ENCODE data around the gene MRPS23.
A peak's percentile ranks its signal among the peaks of the same experiment; 100 is the strongest.
"Not testable (repeated sequence)": the region's sequence is repeated elsewhere in the genome, so short reads cannot be mapped to it uniquely, and the experiment has no call there.

Gene MRPS23

DNA sequence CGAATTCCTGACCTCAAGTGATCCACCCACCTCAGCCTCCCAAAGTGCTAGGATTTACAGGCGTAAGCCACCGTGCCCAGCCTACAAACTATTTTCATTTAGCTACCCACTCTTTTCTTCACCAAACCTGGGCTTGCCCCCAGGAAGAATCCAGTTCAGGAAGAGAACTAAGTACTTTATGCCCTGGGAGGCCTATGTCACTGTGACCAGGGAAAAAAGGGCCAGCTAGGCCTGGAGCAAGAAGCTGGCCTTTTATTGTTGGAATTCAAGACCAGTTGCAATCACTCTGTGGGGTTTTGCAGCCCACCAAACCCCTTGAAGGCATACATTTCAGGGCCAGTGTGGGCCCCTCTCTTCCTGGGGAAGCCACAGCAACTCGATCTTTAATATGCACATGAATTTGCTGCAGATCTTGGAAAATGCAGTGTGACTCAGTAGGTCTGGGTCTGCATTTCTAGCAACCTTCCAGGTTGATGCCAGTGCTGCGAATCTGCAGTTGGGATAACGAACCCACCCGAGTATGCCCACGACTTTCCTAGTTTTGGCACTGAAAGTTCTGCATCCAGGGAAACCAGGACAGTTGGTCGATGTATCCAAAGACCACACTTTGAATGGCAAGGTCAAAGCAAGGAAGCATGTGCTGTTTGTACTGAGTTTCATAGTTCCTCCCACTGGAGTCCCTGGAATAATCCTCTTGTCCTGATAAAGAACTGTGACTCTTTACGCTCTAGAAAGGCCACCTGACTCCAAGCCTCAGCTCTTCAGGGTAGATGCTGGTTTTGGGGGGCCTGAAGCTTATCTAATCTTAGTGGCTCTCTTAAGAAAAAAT is 7.2 kb upstream of the MRPS23 start:
- no peak for TF ChIP-seq JUND (IDR thresholded peaks at IDR 0.05; ENCODE audit: low read depth)
- peak in 1 of 2 experiments; percentile 61 for DNase-seq (ENCODE audit: low read depth in 1 of 2, low spot score in 1 of 2)
- in situ Hi-C loops (cut with HindIII; ENCODE audit: low pct_unique_long_range_greater_than_20kb, low sequenced_read_pairs) = no loop called here

DNA sequence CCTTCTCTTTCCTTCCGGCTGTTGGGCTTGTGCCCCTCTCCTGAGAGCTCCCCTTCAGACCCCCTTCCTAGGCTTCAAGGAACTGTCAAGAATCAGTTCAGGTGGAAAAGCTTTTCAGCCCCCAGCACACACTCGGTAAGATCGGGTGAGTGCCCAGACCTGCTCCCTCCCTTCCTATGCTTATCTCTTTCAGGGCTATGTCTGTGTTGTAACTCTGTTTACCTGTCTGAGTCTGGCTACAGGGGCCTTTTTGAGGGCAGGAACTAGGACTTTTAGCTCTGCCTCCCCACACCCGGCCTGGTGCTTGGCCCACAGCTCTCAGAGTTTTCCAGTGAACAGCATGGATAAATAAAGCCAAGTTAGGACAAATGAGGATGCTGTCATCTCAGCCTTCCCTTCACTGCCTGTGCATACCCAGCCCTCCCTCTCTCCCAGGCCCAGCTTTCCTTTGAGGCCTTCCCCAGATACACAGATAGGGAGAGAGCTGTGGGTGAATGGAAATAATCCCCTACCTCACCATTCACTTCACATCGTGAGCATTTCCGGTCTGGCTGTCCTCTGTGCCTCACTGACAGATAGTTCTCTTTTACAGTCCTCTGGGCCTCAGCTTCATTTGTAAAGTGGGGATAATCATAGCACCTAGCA is 5.7 kb upstream of the MRPS23 start:
- in situ Hi-C loops (cut with HindIII; ENCODE audit: low pct_unique_long_range_greater_than_20kb, low sequenced_read_pairs) = no loop called here
- DNase-seq (ENCODE audit: low read depth in 1 of 2, low spot score in 1 of 2) = no peak
- TF ChIP-seq JUND (IDR thresholded peaks at IDR 0.05; ENCODE audit: low read depth) = no peak

GRCh38 chr17:57853695-57854094 is 3.9 kb upstream of the MRPS23 start:
- in situ Hi-C loops (cut with HindIII; ENCODE audit: low pct_unique_long_range_greater_than_20kb, low sequenced_read_pairs) = no loop called here
- DNase-seq (ENCODE audit: low read depth in 1 of 2, low spot score in 1 of 2) = no peak
- TF ChIP-seq JUND (IDR thresholded peaks at IDR 0.05; ENCODE audit: low read depth) = no peak

DNA sequence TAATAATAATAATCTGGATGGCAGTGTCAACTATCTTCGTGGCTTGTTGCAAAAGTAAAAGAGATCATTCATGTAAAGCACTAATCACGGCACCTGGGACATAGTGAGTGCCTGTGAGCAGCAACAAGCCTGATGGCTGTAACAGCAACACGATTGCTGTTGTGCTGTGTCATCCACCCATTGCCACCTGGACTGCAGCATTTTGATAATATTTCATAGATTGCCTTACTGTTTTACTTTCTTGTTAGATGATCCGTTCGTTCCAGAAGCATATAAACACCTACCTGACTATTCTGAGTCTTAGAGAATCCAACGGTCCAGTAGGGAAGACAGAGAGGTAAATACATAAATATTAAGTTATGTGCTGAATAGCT is 3.1 kb upstream of the MRPS23 start:
- in situ Hi-C loops (cut with HindIII; ENCODE audit: low pct_unique_long_range_greater_than_20kb, low sequenced_read_pairs) = no loop called here
- DNase-seq (ENCODE audit: low read depth in 1 of 2, low spot score in 1 of 2) = no peak
- no peak for TF ChIP-seq JUND (IDR thresholded peaks at IDR 0.05; ENCODE audit: low read depth)

DNA sequence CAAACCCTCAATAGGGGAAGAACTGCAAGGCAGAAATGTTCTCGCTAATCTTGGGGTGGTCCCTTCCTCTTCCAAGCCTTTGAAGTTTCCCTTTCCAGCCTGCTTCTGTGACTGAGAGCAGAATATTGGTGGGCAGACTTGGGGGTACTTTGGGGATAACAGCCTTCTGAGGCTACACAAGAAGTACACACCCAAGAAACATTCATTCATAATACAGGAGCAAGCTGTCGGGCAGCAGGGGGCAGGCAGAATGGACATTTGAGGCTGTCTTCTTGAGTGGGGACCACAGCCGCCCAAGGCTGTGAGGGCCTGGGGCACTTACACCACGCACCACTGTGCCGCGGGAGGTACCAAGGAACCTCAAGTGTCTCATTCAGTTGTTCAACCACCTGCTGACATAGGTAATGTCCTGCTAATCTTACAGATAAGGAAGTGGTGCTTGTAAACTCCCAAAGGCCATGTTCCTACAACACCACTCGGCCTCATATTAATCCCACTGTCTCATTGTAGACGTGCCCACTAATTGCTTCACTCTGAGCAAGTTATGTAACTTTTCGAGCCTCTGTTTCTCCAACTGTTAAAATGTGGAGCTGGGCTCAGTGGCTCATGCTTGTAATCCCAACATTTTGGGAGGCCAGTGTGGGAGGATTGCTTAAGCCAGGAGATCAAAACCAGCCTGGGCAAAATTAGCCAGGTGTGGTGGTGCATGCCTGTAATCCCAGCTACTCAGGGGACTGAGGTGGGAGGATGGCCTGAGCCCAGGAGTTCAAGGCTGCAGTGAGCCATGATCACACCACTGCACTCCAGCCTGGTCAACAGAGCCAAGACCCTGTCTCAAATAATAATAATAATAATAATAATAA is 2.5 kb upstream of the MRPS23 start:
- no peak for DNase-seq (ENCODE audit: low read depth in 1 of 2, low spot score in 1 of 2)
- in situ Hi-C loops (cut with HindIII; ENCODE audit: low pct_unique_long_range_greater_than_20kb, low sequenced_read_pairs) = no loop called here
- no peak for TF ChIP-seq JUND (IDR thresholded peaks at IDR 0.05; ENCODE audit: low read depth)

- in situ Hi-C loops (cut with HindIII; ENCODE audit: low pct_unique_long_range_greater_than_20kb, low sequenced_read_pairs) = no loop called here
- no peak for DNase-seq (ENCODE audit: low read depth in 1 of 2, low spot score in 1 of 2)
- TF ChIP-seq JUND (IDR thresholded peaks at IDR 0.05; ENCODE audit: low read depth) = no peak
These were observed 526 bp downstream of the MRPS23 start for GRCh38 chr17:57849163-57849873.

DNA sequence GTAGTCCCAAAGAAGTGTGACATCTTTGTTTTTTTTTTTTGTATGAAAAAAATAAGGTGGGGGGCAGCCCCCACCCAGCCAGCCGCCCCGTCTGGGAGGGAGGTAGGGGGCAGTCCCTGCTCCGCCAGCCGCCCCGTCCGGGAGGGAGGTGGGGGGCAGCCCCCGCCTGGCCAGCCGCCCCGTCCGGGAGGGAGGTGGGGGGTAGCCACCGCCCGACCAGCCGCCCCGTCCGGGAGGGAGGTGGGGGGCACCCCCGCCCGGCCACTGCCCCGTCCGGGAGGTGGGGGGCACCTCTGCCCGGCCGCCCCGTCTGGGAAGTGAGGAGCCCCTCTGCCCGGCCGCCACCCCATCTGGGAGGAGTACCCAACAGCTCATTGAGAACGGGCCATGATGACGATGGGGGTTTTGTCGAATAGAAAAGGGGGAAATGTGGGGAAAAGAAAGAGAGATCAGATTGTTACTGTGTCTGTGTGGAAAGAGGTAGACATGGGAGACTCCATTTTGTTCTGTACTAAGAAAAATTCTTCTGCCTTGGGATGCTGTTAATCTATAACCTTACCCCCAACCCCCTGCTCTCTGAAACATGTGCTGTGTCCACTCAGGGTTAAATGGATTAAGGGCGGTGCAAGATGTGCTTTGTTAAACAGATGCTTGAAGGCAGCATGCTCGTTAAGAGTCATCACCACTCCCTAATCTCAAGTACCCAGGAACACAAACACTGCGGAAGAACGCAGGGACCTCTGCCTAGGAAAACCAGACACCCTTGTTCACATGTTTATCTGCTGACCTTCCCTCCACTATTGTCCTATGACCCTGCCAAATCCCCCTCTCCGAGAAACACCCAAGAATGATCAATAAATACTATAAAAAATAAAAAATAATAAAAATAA is 3.5 kb downstream of the MRPS23 start:
- DNase-seq (ENCODE audit: low read depth in 1 of 2, low spot score in 1 of 2); in situ Hi-C loops (cut with HindIII; ENCODE audit: low pct_unique_long_range_greater_than_20kb, low sequenced_read_pairs): not testable (repeated sequence)

DNA sequence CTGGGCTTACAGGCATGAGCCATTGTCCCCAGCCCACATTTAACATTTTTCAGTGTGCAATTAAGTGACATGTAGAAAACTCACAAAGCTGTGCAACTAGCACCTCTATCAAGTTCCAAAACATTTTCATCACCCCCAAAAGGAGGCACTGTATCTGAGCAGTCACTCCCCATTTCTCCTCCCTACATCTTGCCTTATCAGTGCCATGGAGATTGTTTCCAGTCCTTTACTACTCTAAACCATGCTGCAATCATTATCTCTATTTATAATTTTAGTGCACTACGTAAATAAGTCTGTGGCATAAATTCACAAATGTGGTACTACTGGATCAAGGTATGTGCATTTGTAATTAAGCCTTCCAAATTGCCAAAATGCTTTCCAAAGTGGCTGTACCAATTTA is 7.6 kb downstream of the MRPS23 start:
- no peak for DNase-seq (ENCODE audit: low read depth in 1 of 2, low spot score in 1 of 2)
- no peak for TF ChIP-seq JUND (IDR thresholded peaks at IDR 0.05; ENCODE audit: low read depth)
- in situ Hi-C loops (cut with HindIII; ENCODE audit: low pct_unique_long_range_greater_than_20kb, low sequenced_read_pairs) = no loop called here

DNA sequence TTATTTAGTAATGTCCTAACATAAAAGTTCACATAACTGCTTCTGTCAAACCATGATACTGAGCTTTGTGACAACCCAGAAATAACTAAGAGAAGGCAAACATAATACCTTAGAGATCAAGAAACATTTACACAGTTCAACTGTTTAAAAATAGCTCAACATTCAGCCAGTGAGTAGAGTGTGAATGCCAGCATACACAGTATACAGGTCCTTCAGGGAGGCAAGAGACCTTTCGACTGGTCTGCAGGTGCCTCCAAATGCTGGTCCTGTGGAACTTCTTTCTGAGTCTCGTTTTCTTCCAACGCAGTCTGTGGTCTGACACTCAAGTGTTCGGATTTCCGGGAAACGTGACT is 10.3 kb downstream of the MRPS23 start:
- no peak for TF ChIP-seq JUND (IDR thresholded peaks at IDR 0.05; ENCODE audit: low read depth)
- in situ Hi-C loops (cut with HindIII; ENCODE audit: low pct_unique_long_range_greater_than_20kb, low sequenced_read_pairs) = no loop called here
- DNase-seq (ENCODE audit: low read depth in 1 of 2, low spot score in 1 of 2) = no peak

- in situ Hi-C loops (cut with HindIII; ENCODE audit: low pct_unique_long_range_greater_than_20kb, low sequenced_read_pairs) = no loop called here
- no peak for DNase-seq (ENCODE audit: low read depth in 1 of 2, low spot score in 1 of 2)
- no peak for TF ChIP-seq JUND (IDR thresholded peaks at IDR 0.05; ENCODE audit: low read depth)
These were observed 10.8 kb downstream of the MRPS23 start for GRCh38 chr17:57838857-57839570.

DNA sequence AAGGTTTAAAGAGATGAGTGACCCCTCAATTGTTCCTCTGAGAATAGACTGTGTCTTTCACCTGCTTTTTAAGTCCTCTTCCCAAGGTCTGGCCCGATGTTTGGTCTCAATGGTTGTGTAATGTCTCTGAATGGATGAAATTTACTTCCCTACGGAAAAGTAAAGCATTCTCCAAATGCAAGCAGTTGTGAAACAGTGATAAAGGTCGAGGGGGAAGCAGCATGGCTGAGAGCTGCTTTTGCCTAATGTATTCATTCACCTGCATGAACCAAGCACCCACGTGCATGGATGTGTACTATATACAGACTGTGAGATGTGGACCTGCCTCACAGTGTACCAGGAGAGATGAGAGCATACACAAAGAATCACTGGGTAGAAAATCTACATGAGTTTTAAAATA is 11.4 kb downstream of the MRPS23 start:
- no peak for TF ChIP-seq JUND (IDR thresholded peaks at IDR 0.05; ENCODE audit: low read depth)
- DNase-seq (ENCODE audit: low read depth in 1 of 2, low spot score in 1 of 2) = no peak
- in situ Hi-C loops (cut with HindIII; ENCODE audit: low pct_unique_long_range_greater_than_20kb, low sequenced_read_pairs) = no loop called here
